GM13976 (cell line): Measurements from ENCODE around the gene SFSWAP.

Source experiments
- DNase-seq: peaks from one replicate; pipeline ENCODE4 v3.0.0; 2012; ENCODE audit warnings: low spot score
- CTCF ChIP-seq: IDR thresholded peaks from 2 replicates; pipeline ENCODE4 v1.5.1; 2012; ENCODE audit warnings: borderline replicate concordance, mild to moderate bottlenecking; ENCODE audit not compliant: insufficient read depth; ENCODE audit errors: extremely low read depth, missing control alignments, control extremely low read depth
- in situ Hi-C: fragments of 300-500 bp; cut with MboI; formaldehyde crosslinking; loops from one replicate; pipeline ENCODE4 v1.12.0; 2022; ENCODE audit warnings: low sequenced_read_pairs, mixed read lengths, inconsistent platforms; ENCODE audit not compliant: unreplicated experiment

The SFSWAP gene

GRCh38 chr12:131732996-131733615 is 22.2 kb downstream of the SFSWAP start:
- in situ Hi-C loops: no loop called here
- DNase-seq: no peak
- no peak for TF ChIP-seq CTCF

GRCh38 chr12:131733874-131734273 is 23.0 kb downstream of the SFSWAP start:
- in situ Hi-C loops: no loop called here
- no peak for TF ChIP-seq CTCF
- DNase-seq: no peak

GRCh38 chr12:131734336-131735152 is 23.7 kb downstream of the SFSWAP start:
- no peak for DNase-seq
- TF ChIP-seq CTCF: no peak
- in situ Hi-C loops: no loop called here

- no peak for DNase-seq
- TF ChIP-seq CTCF: no peak
- in situ Hi-C loops: no loop called here
Measured at GRCh38 chr12:131735153-131735456, 24.2 kb downstream of the SFSWAP start.

GRCh38 chr12:131735476-131736445 is 24.9 kb downstream of the SFSWAP start:
- in situ Hi-C loops: no loop called here
- DNase-seq: no peak
- no peak for TF ChIP-seq CTCF

GRCh38 chr12:131736446-131737149 is 25.7 kb downstream of the SFSWAP start:
- no peak for TF ChIP-seq CTCF
- DNase-seq: no peak
- in situ Hi-C loops: no loop called here
